Colonic mucosa (tissue), 4 donors: ENCODE data around the gene CBY2. TPM values are rescaled to one million over a fixed set of nuclear protein-coding genes. Genes with fewer than 3 reads are reported as not detected.
"Not testable (repeated sequence)": the region's sequence is repeated elsewhere in the genome, so short reads cannot be mapped to it uniquely, and the experiment has no call there.

Source experiments
- DNase-seq: peaks from one replicate; pipeline ENCODE4 v3.0.0-alpha.2; 2020
- H3K27ac ChIP-seq: fragments of 200-600 bp; one replicate; pipeline ENCODE4 v1.8.0; 2021
- H3K27me3 ChIP-seq: fragments of 200-600 bp; one replicate; pipeline ENCODE4 v1.8.0; 2021
- H3K36me3 ChIP-seq: fragments of 200-600 bp; one replicate; pipeline ENCODE4 v1.8.0; 2021
- H3K4me1 ChIP-seq: fragments of 200-600 bp; one replicate; pipeline ENCODE4 v1.8.0; 2021; ENCODE audit warnings: mild to moderate bottlenecking
- H3K4me3 ChIP-seq: fragments of 200-600 bp; one replicate; pipeline ENCODE4 v1.8.0; 2021
- H3K9ac ChIP-seq, 2 donors: one replicate each; pipeline ENCODE4 v1.7.0; 2013; ENCODE audit warnings: control low read depth in 2 of 2, low read depth in 2 of 2, low read length in 2 of 2
- H3K9me3 ChIP-seq: fragments of 200-600 bp; one replicate; pipeline ENCODE4 v1.8.0; 2021
- CTCF ChIP-seq: fragments of 200-600 bp; IDR thresholded peaks from one replicate; pipeline ENCODE4 v1.8.0; 2022; ENCODE audit warnings: antibody characterized with exemption, mild to moderate bottlenecking
- intact Hi-C: fragments of 100-400 bp; cut with DNase I; formaldehyde crosslinking; loops from one replicate; pipeline ENCODE4 v1.14.1; 2022
- total RNA-seq, 2 donors: library from RNA; stranded (reverse); fragmentation: NEBNext Ultra II Directional in 1 of 2; extraction: Animal tissue kit (Norgen Biotek cat#: 25700) in 1 of 2; gene quantifications; one replicate each; pipeline ENCODE4 v1.2.1, GENCODE V29; 2021
- donor health status: healthy.
- donor health status: DM: no; HTN: no; CAD: no.
- donor health status: DM: no; HTN: no; CAD: no.

Gene CBY2
- not detected for total RNA-seq

GRCh38 chr13:45702088-45702487 lies at the start of gene CBY2:
CBY2 (plus strand) TSS chr13:45702320; CDS start chr13:45702391, 71 bp downstream.
- H3K9me3 ChIP-seq, result no peaks in the 10 kb centered on the region
- no peak within 1 kb of the TSS for H3K27ac ChIP-seq
- no peaks in the 10 kb centered on the region for H3K4me1 ChIP-seq
- no peaks in the 10 kb centered on the region for H3K36me3 ChIP-seq
- TF ChIP-seq CTCF, result no peak
- intact Hi-C loops, result no loop called here
- H3K4me3 ChIP-seq, result no peak within 1 kb of the TSS
- no peaks in the 10 kb centered on the region for H3K27me3 ChIP-seq
- DNase-seq, result no peak
- H3K9ac ChIP-seq, result no peak within 1 kb of the TSS

- Histone ChIP-seq H3K4me3 (no peak overlapping the region), H3K27me3 (no peaks in the 10 kb centered on the region)
- intact Hi-C loops, result no loop called here
These were observed 47.3 kb upstream of the CBY2 start for GRCh38 chr13:45654633-45655349.

GRCh38 chr13:45658586-45659235 lies 43.4 kb upstream of the CBY2 start:
- Histone ChIP-seq H3K27ac (no peak overlapping the region), H3K36me3 (no peaks in the 10 kb centered on the region), H3K27me3 (no peaks in the 10 kb centered on the region), H3K4me3 (no peak overlapping the region), H3K9me3 (no peaks in the 10 kb centered on the region), H3K9ac (no peak overlapping the region), H3K4me1 (no peaks in the 10 kb centered on the region)
- no peak for TF ChIP-seq CTCF
- DNase-seq, result no peak
- intact Hi-C loops, result no loop called here

More at GRCh38 chr13:45654633-45655349, 47.3 kb upstream of the CBY2 start:
- Histone ChIP-seq H3K9ac (no peak overlapping the region), H3K4me1 (no peaks in the 10 kb centered on the region), H3K9me3 (no peaks in the 10 kb centered on the region), H3K36me3 (no peaks in the 10 kb centered on the region), H3K27ac (no peak overlapping the region)
- no peak for DNase-seq
- no peak for TF ChIP-seq CTCF

GRCh38 chr13:45659536-45659935 lies 42.6 kb upstream of the CBY2 start:
- intact Hi-C loops, result no loop called here
- Histone ChIP-seq H3K9ac (no peak overlapping the region), H3K4me3 (no peak overlapping the region), H3K9me3 (no peaks in the 10 kb centered on the region), H3K27me3 (no peaks in the 10 kb centered on the region), H3K27ac (no peak overlapping the region), H3K36me3 (no peaks in the 10 kb centered on the region), H3K4me1 (no peaks in the 10 kb centered on the region)
- no peak for DNase-seq
- no peak for TF ChIP-seq CTCF

- H3K9me3 ChIP-seq, H3K9ac ChIP-seq, DNase-seq, H3K27ac ChIP-seq, H3K4me1 ChIP-seq, intact Hi-C loops, H3K4me3 ChIP-seq, H3K36me3 ChIP-seq, H3K27me3 ChIP-seq: not testable (repeated sequence)
These were observed 41.7 kb upstream of the CBY2 start for GRCh38 chr13:45660458-45660857.

GRCh38 chr13:45662162-45662561 lies 40.0 kb upstream of the CBY2 start:
- no peaks in the 10 kb centered on the region for H3K36me3 ChIP-seq
- H3K27ac ChIP-seq, result no peak overlapping the region
- H3K9me3 ChIP-seq, result no peaks in the 10 kb centered on the region
- no peak for DNase-seq
- H3K9ac ChIP-seq, result no peak overlapping the region
- intact Hi-C loops, result no loop called here
- H3K27me3 ChIP-seq, result no peaks in the 10 kb centered on the region
- TF ChIP-seq CTCF, result no peak
- H3K4me3 ChIP-seq, result no peak overlapping the region
- no peaks in the 10 kb centered on the region for H3K4me1 ChIP-seq

GRCh38 chr13:45662903-45663302 lies 39.2 kb upstream of the CBY2 start:
- H3K36me3 ChIP-seq, intact Hi-C loops, DNase-seq, H3K4me3 ChIP-seq, H3K27me3 ChIP-seq, H3K4me1 ChIP-seq, H3K9ac ChIP-seq, H3K27ac ChIP-seq, H3K9me3 ChIP-seq: not testable (repeated sequence)

- intact Hi-C loops, H3K27ac ChIP-seq, H3K9me3 ChIP-seq, H3K27me3 ChIP-seq, H3K4me3 ChIP-seq, DNase-seq, H3K9ac ChIP-seq, H3K4me1 ChIP-seq, H3K36me3 ChIP-seq: not testable (repeated sequence)
These were observed 32.5 kb upstream of the CBY2 start for GRCh38 chr13:45669626-45670025.
